Measurements from ENCODE around the gene VMAC.

VMAC gene

DNA sequence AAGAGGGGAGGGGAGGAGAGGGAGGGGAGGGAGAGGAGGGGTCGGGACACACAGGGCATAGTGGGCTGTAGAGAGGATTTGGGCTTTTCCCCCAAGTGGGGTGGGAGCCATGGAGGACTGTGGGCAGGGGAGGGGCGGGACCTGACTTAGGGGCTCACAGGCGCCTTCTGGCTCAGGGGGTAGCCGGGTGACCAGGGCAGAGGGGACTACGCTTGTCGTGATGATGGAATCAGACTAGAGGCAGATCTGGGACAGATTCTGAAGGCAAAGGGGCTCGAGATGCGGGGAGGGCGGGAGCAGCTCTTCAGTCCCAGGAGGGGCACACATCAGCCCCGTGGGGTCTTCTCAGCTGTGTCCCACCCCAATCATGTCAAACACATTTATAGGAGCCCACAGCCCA lies 14.6 kb upstream of the VMAC start:
- no peaks in the 10 kb centered on the region for H3K36me3 ChIP-seq (ENCODE audit: control insufficient read depth, low read depth, low read length)
- H3K27ac ChIP-seq (ENCODE audit: low read length), result no peak overlapping the region
- no peaks in the 10 kb centered on the region for H3K27me3 ChIP-seq (ENCODE audit: control insufficient read depth, insufficient read depth, low read length)
- H3K9ac ChIP-seq (ENCODE audit: low read length), result no peak overlapping the region
- no peak overlapping the region for H3K4me3 ChIP-seq (ENCODE audit: low read length)
- no peaks in the 10 kb centered on the region for H3K4me1 ChIP-seq (ENCODE audit: control insufficient read depth, low read depth, low read length)
- no peaks in the 10 kb centered on the region for H3K9me3 ChIP-seq (ENCODE audit: control insufficient read depth, low read depth, low read length)

DNA sequence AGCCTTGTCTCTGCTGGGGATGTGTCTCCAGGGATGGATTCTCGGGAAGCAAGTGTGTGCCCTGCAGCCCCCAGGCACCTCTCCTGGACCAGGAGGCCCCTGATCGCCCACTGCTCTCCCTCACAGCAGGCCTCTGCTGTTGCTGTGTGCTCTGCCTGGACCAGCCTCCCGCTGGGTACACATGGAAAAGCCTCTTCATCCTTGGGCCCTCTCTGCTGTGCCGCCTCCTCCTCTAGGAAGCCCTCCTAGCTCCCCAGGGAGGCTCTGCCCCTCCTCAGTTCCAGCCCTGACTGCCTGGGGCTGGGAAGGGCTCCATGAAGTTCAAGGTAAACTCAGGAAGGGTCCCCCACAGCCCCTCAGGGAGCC lies 13.1 kb upstream of the VMAC start:
- Histone ChIP-seq H3K36me3 (ENCODE audit: control insufficient read depth, low read depth, low read length) (peaks cover 6% of the 10 kb centered on the region), H3K27ac (ENCODE audit: low read length) (no peak overlapping the region), H3K9me3 (ENCODE audit: control insufficient read depth, low read depth, low read length) (no peaks in the 10 kb centered on the region), H3K4me1 (ENCODE audit: control insufficient read depth, low read depth, low read length) (no peaks in the 10 kb centered on the region), H3K27me3 (ENCODE audit: control insufficient read depth, insufficient read depth, low read length) (no peaks in the 10 kb centered on the region), H3K9ac (ENCODE audit: low read length) (no peak overlapping the region), H3K4me3 (ENCODE audit: low read length) (no peak overlapping the region)

DNA sequence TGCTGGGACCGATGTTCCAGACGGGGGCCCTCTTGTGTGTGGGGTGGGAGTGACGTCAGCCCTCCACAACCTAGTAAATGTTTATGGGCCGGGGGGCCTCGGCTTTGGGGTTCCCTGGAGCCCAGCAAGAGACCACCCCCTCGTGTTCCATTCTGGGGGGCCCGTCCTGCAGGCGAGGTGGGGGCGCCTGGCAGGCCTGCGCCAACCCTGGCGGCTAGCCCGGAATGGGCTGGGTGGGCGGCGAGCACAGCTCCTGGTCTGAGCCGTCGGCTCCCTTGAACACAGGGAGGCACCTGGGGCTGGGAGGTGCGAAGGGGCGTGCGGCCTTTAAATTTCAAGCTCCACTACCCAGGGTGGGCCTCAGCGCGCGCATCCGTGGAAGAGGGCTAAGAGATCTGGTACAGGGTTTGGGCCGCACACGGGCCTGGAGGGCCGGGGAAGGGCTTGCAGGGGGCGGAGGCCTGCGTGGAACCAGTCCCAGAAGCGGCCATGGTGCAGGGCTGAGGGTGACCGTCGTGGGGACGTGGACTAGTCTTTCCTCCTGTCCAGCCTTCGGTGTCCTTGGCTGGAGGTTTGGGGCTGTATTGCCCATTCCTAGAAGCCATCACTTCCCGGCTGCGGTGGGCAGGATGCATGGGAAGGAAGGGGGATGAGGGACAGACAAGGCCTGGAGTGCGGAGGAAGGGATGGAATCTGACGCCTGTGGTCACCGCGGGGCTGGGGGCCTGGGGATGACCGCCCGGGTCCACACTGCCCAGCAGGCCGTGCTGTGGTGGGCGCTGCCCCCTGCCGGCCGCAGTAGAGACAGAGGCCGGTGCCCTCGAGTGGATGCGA lies 12.5 kb upstream of the VMAC start:
- Histone ChIP-seq H3K9me3 (ENCODE audit: control insufficient read depth, low read depth, low read length) (no peaks in the 10 kb centered on the region), H3K4me1 (ENCODE audit: control insufficient read depth, low read depth, low read length) (no peaks in the 10 kb centered on the region), H3K27ac (ENCODE audit: low read length) (no peak overlapping the region), H3K9ac (ENCODE audit: low read length) (no peak overlapping the region), H3K27me3 (ENCODE audit: control insufficient read depth, insufficient read depth, low read length) (no peaks in the 10 kb centered on the region), H3K36me3 (ENCODE audit: control insufficient read depth, low read depth, low read length) (peaks cover 6% of the 10 kb centered on the region), H3K4me3 (ENCODE audit: low read length) (no peak overlapping the region)

DNA sequence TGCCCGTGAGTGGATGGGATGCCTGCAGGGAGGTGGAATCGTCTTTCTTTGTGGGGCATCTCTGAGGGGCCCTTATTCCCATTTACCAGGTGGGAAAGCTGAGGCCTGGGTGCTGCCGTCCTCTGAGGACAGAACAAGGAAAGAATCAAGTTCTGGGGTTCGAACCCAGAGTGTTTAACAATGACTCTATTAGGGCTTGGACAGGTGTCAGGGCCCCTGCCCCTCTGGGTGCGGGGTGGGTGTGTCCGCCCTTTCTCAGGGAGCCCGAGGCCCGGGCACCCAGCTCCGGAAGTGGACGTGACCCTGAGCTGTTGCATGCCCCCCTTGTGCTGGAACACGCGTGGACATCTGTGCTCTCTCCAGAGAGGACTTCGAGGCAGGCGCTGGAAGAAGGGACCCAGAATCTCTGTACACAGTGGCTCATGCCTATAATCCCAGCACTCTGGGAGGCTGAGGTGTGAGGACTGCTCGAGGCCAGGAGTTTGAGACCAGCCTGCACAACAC lies 11.8 kb upstream of the VMAC start:
- no peak overlapping the region for H3K9ac ChIP-seq (ENCODE audit: low read length)
- no peaks in the 10 kb centered on the region for H3K4me1 ChIP-seq (ENCODE audit: control insufficient read depth, low read depth, low read length)
- no peak overlapping the region for H3K4me3 ChIP-seq (ENCODE audit: low read length)
- no peaks in the 10 kb centered on the region for H3K9me3 ChIP-seq (ENCODE audit: control insufficient read depth, low read depth, low read length)
- H3K27me3 ChIP-seq (ENCODE audit: control insufficient read depth, insufficient read depth, low read length), result no peaks in the 10 kb centered on the region
- H3K27ac ChIP-seq (ENCODE audit: low read length), result no peak overlapping the region
- H3K36me3 ChIP-seq (ENCODE audit: control insufficient read depth, low read depth, low read length), result peaks cover 6% of the 10 kb centered on the region

GRCh38 chr19:5893296-5893903 lies 11.3 kb upstream of the VMAC start:
- Histone ChIP-seq H3K9me3 (ENCODE audit: control insufficient read depth, low read depth, low read length) (no peaks in the 10 kb centered on the region), H3K4me1 (ENCODE audit: control insufficient read depth, low read depth, low read length) (no peaks in the 10 kb centered on the region), H3K27me3 (ENCODE audit: control insufficient read depth, insufficient read depth, low read length) (no peaks in the 10 kb centered on the region), H3K27ac (ENCODE audit: low read length) (no peak overlapping the region), H3K36me3 (ENCODE audit: control insufficient read depth, low read depth, low read length) (peaks cover 6% of the 10 kb centered on the region), H3K4me3 (ENCODE audit: low read length) (no peak overlapping the region), H3K9ac (ENCODE audit: low read length) (no peak overlapping the region)

GRCh38 chr19:5893907-5894703 lies 10.6 kb upstream of the VMAC start:
- H3K36me3 ChIP-seq (ENCODE audit: control insufficient read depth, low read depth, low read length), result peaks cover 6% of the 10 kb centered on the region
- no peak overlapping the region for H3K27ac ChIP-seq (ENCODE audit: low read length)
- no peaks in the 10 kb centered on the region for H3K27me3 ChIP-seq (ENCODE audit: control insufficient read depth, insufficient read depth, low read length)
- H3K4me1 ChIP-seq (ENCODE audit: control insufficient read depth, low read depth, low read length), result no peaks in the 10 kb centered on the region
- H3K9me3 ChIP-seq (ENCODE audit: control insufficient read depth, low read depth, low read length), result no peaks in the 10 kb centered on the region
- H3K4me3 ChIP-seq (ENCODE audit: low read length), result no peak overlapping the region
- no peak overlapping the region for H3K9ac ChIP-seq (ENCODE audit: low read length)

- H3K4me1 ChIP-seq (ENCODE audit: control insufficient read depth, low read depth, low read length), result no peaks in the 10 kb centered on the region
- no peak overlapping the region for H3K9ac ChIP-seq (ENCODE audit: low read length)
- H3K36me3 ChIP-seq (ENCODE audit: control insufficient read depth, low read depth, low read length), result peaks cover 6% of the 10 kb centered on the region
- H3K27me3 ChIP-seq (ENCODE audit: control insufficient read depth, insufficient read depth, low read length), result no peaks in the 10 kb centered on the region
- H3K9me3 ChIP-seq (ENCODE audit: control insufficient read depth, low read depth, low read length), result no peaks in the 10 kb centered on the region
- no peak overlapping the region for H3K27ac ChIP-seq (ENCODE audit: low read length)
- no peak overlapping the region for H3K4me3 ChIP-seq (ENCODE audit: low read length)
Measured at GRCh38 chr19:5894704-5895349, 9.8 kb upstream of the VMAC start.

GRCh38 chr19:5895409-5895808 lies 9.3 kb upstream of the VMAC start:
- no peak overlapping the region for H3K9ac ChIP-seq (ENCODE audit: low read length)
- no peaks in the 10 kb centered on the region for H3K4me1 ChIP-seq (ENCODE audit: control insufficient read depth, low read depth, low read length)
- no peaks in the 10 kb centered on the region for H3K9me3 ChIP-seq (ENCODE audit: control insufficient read depth, low read depth, low read length)

GRCh38 chr19:5895890-5896289 lies 8.8 kb upstream of the VMAC start:
- Histone ChIP-seq H3K9me3 (ENCODE audit: control insufficient read depth, low read depth, low read length) (no peaks in the 10 kb centered on the region), H3K4me3 (ENCODE audit: low read length) (no peak overlapping the region), H3K27ac (ENCODE audit: low read length) (no peak overlapping the region), H3K36me3 (ENCODE audit: control insufficient read depth, low read depth, low read length) (peaks cover 6% of the 10 kb centered on the region), H3K27me3 (ENCODE audit: control insufficient read depth, insufficient read depth, low read length) (no peaks in the 10 kb centered on the region), H3K4me1 (ENCODE audit: control insufficient read depth, low read depth, low read length) (no peaks in the 10 kb centered on the region), H3K9ac (ENCODE audit: low read length) (no peak overlapping the region)

More at GRCh38 chr19:5895409-5895808, 9.3 kb upstream of the VMAC start:
- Histone ChIP-seq H3K36me3 (ENCODE audit: control insufficient read depth, low read depth, low read length) (peaks cover 6% of the 10 kb centered on the region), H3K27ac (ENCODE audit: low read length) (no peak overlapping the region), H3K4me3 (ENCODE audit: low read length) (no peak overlapping the region), H3K27me3 (ENCODE audit: control insufficient read depth, insufficient read depth, low read length) (no peaks in the 10 kb centered on the region)

GRCh38 chr19:5896365-5897076 lies 8.2 kb upstream of the VMAC start:
- Histone ChIP-seq H3K27ac (ENCODE audit: low read length) (no peak overlapping the region), H3K36me3 (ENCODE audit: control insufficient read depth, low read depth, low read length) (peaks cover 6% of the 10 kb centered on the region), H3K27me3 (ENCODE audit: control insufficient read depth, insufficient read depth, low read length) (no peaks in the 10 kb centered on the region), H3K9ac (ENCODE audit: low read length) (no peak overlapping the region), H3K9me3 (ENCODE audit: control insufficient read depth, low read depth, low read length) (no peaks in the 10 kb centered on the region), H3K4me1 (ENCODE audit: control insufficient read depth, low read depth, low read length) (no peaks in the 10 kb centered on the region), H3K4me3 (ENCODE audit: low read length) (no peak overlapping the region)
